ENCODE results near the gene TBC1D30.

Gene TBC1D30

GRCh38 chr12:64911912-64912311 lies 87.5 kb downstream of the TBC1D30 start:
- no peak for TF ChIP-seq CTCF (IDR thresholded peaks at IDR 0.05; ENCODE audit: borderline replicate concordance, insufficient read depth, low read depth, low read length)
- H3K4me3 ChIP-seq (ENCODE audit: low read depth, low read length), result no peak overlapping the region

DNA sequence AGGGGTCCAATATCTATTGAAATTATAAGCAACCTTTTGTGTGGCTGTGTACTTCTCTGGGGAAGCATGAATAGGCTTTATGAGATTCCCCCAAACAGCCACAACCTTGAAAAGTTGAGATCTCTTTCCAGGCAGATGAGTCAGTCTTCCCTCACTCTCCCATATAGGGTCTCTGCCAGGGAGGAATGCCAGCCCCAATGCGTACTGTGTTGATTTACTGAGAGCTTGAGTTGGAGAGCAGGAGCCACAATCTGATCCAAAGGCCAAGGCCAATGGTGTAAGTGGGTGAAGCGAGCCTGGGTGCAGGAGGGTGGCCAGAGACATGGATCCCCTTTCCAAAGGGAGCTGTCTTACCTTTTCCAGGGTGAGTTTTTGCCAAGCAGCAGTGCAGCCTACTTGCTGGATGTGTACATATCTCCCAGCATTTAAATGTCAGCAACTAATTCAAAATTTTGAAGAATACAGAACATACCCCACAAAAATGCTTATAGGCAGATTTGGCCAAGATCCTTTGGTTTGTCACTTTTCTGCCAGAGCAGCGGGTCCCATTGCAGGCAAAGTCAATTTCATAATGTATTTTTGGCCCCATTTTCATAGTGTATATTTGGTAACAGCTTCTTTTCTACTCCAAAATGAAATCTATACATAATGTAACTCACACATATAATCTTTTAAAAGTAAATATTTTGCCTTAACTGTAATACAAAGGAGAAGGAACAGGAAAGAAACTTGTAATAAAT lies 88.2 kb downstream of the TBC1D30 start:
- no peak overlapping the region for H3K4me3 ChIP-seq (ENCODE audit: low read depth, low read length)
- TF ChIP-seq CTCF (IDR thresholded peaks at IDR 0.05; ENCODE audit: borderline replicate concordance, insufficient read depth, low read depth, low read length), result no peak

GRCh38 chr12:64915242-64915641 lies 90.8 kb downstream of the TBC1D30 start:
- TF ChIP-seq CTCF (IDR thresholded peaks at IDR 0.05; ENCODE audit: borderline replicate concordance, insufficient read depth, low read depth, low read length), result no peak
- H3K4me3 ChIP-seq (ENCODE audit: low read depth, low read length), result no peak overlapping the region

GRCh38 chr12:64916411-64917261 lies 92.2 kb downstream of the TBC1D30 start:
- no peak for TF ChIP-seq CTCF (IDR thresholded peaks at IDR 0.05; ENCODE audit: borderline replicate concordance, insufficient read depth, low read depth, low read length)
- H3K4me3 ChIP-seq (ENCODE audit: low read depth, low read length), result no peak overlapping the region

DNA sequence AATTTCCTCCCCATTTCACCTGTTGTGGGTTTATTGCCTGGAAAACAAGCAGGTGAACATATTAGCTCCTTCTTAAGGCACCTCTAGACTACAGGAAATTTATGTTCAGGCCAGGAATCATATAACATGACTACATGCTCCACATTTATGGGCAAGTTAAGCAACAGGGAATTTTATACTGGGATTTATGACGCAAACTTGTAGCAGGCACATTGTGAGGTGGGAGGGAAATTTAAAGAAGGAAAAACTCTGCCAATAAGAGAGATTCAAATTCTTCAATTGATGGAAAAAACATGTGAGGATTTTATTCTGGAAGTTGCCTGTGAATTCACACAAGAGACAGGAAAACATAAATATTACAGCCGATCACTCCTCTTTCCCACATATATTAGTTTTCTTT lies 93.9 kb downstream of the TBC1D30 start:
- no peak for TF ChIP-seq CTCF (IDR thresholded peaks at IDR 0.05; ENCODE audit: borderline replicate concordance, insufficient read depth, low read depth, low read length)
- no peak overlapping the region for H3K4me3 ChIP-seq (ENCODE audit: low read depth, low read length)

GRCh38 chr12:64918801-64919200 lies 94.4 kb downstream of the TBC1D30 start:
- H3K4me3 ChIP-seq (ENCODE audit: low read depth, low read length), result no peak overlapping the region
- TF ChIP-seq CTCF (IDR thresholded peaks at IDR 0.05; ENCODE audit: borderline replicate concordance, insufficient read depth, low read depth, low read length), result no peak
